GM12878 (cell line): ENCODE data around the gene STPG3. TPM values are rescaled to one million over a fixed set of nuclear protein-coding genes. Genes with fewer than 3 reads are reported as not detected.

Experiments used
- ATAC-seq: fragments of 200-7000 bp; cut with Tn5 transposase; 3 replicates; pipeline ENCODE4 v1.9.1; 2020; ENCODE audit warnings: mild to moderate bottlenecking, moderate library complexity
- BruUV-seq: library from RNA; stranded (reverse); fragments of 400-500 nt; replicated peaks from 2 replicates; lab custom pipeline; 2021; lab: Mats Ljungman, UMichigan
- CTCF ChIA-PET: fragments of 300-600 bp; sonication (Branson Sonifier 250); formaldehyde crosslinking; extraction: SDS; loops from one replicate; lab custom pipeline; 2021; ENCODE audit warnings: inconsistent platforms; lab: Yijun Ruan, JAX
- POLR2A ChIA-PET: fragments of 350-600 bp; formaldehyde crosslinking; extraction: SDS; loops from one replicate; lab custom pipeline; 2021; ENCODE audit warnings: inconsistent platforms; lab: Charles Lee
- RAD21 ChIA-PET: fragments of 300-600 bp; sonication (Branson Sonifier 250); formaldehyde crosslinking; loops from one replicate; lab custom pipeline; 2023; ENCODE audit warnings: antibody characterized with exemption; ENCODE audit not compliant: unreplicated experiment; lab: Charles Lee
- SMC1A ChIA-PET: fragments of 300-600 bp; sonication (Branson Sonifier 250); formaldehyde crosslinking; loops from one replicate; lab custom pipeline; 2023; ENCODE audit not compliant: unreplicated experiment, uncharacterized antibody; lab: Charles Lee
- DNase-seq: peaks from one replicate; pipeline ENCODE4 v3.0.0-alpha.2; 2011; ENCODE audit warnings: low read depth, low spot score
- FAIRE-seq: peaks from 3 replicates; lab custom pipeline; 2011; peaks lifted over from hg19 to GRCh38; lab: Jason Lieb, UNC
- H2AFZ ChIP-seq: 2 replicates; pipeline ENCODE4 v1.6.0; 2011; ENCODE audit warnings: low read depth, low read length, control low read depth; ENCODE audit not compliant: control insufficient read depth
- H3K27ac ChIP-seq: 2 replicates; pipeline ENCODE4 v1.5.1; 2011; ENCODE audit warnings: control low read depth; ENCODE audit not compliant: control insufficient read depth, insufficient read depth
- H3K27me3 ChIP-seq, 2 experiments: replicated peaks in 1 of 2; 2 replicates each; pipeline versions ENCODE4 v1.6.0 to v1.6.1; 2011; ENCODE audit warnings: low read length in 1 of 2; ENCODE audit not compliant: control insufficient read depth in 2 of 2, insufficient read depth in 2 of 2
- H3K36me3 ChIP-seq, 2 experiments: 2 replicates each; pipeline ENCODE4 v1.5.1; 2011; ENCODE audit warnings: low read length in 1 of 2; ENCODE audit not compliant: control insufficient read depth in 2 of 2, insufficient read depth in 2 of 2
- H3K4me1 ChIP-seq: 2 replicates; pipeline ENCODE4 v1.6.1; 2011; ENCODE audit warnings: mild to moderate bottlenecking, low read length, moderate library complexity, mixed read lengths; ENCODE audit not compliant: control insufficient read depth, insufficient read depth
- H3K4me2 ChIP-seq: 2 replicates; pipeline ENCODE4 v1.6.0; 2011; ENCODE audit warnings: control low read depth; ENCODE audit not compliant: control insufficient read depth, insufficient read depth
- H3K4me3 ChIP-seq: fragments of 200-600 bp; sonication (generic); 2 replicates; pipeline ENCODE4 v1.5.1; 2016
- H3K79me2 ChIP-seq: 2 replicates; pipeline ENCODE4 v1.6.0; 2011; ENCODE audit warnings: low read length; ENCODE audit not compliant: control insufficient read depth, insufficient read depth
- H3K9ac ChIP-seq: 2 replicates; pipeline ENCODE4 v1.8.0; 2011; ENCODE audit warnings: low read length, control low read depth, mixed read lengths; ENCODE audit not compliant: control insufficient read depth, insufficient read depth
- H3K9me3 ChIP-seq: replicated peaks from 3 replicates; pipeline ENCODE4 v1.5.1; 2011; ENCODE audit warnings: mild to moderate bottlenecking, low read length; ENCODE audit not compliant: control insufficient read depth, insufficient read depth
- H4K20me1 ChIP-seq: 2 replicates; pipeline ENCODE4 v1.6.0; 2011; ENCODE audit not compliant: control insufficient read depth, insufficient read depth
- CREB1 ChIP-seq: IDR thresholded peaks from 2 replicates; pipeline ENCODE4 v1.6.1; 2012; ENCODE audit warnings: low read depth, mild to moderate bottlenecking, inconsistent platforms
- CREM ChIP-seq: IDR thresholded peaks from 2 replicates; pipeline ENCODE4 v1.6.1; 2014; ENCODE audit warnings: antibody characterized with exemption, low read depth
- GABPA ChIP-seq: IDR thresholded peaks from 2 replicates; pipeline ENCODE4 v1.6.1; 2014; ENCODE audit warnings: antibody characterized with exemption, low read depth, mild to moderate bottlenecking, inconsistent platforms
- HCFC1 ChIP-seq: fragments of 150-350 bp; IDR thresholded peaks from 2 replicates; pipeline ENCODE4 v1.6.1; 2014; ENCODE audit warnings: low read length
- NFYB ChIP-seq: IDR thresholded peaks from 2 replicates; pipeline ENCODE4 v1.6.1; 2011; ENCODE audit warnings: low read depth, mild to moderate bottlenecking, low read length, improper control_type of control experiment, moderate library complexity; ENCODE audit not compliant: insufficient read depth
- NR2F1 ChIP-seq: fragments of 450-650 bp; conservative IDR thresholded peaks from 2 replicates; pipeline ENCODE4 v1.6.1; 2017; ENCODE audit warnings: mild to moderate bottlenecking
- RAD51 ChIP-seq: fragments of 450-650 bp; IDR thresholded peaks from 2 replicates; pipeline ENCODE4 v1.6.1; 2016; ENCODE audit warnings: moderate library complexity, mild to moderate bottlenecking, inconsistent platforms
- SMARCA5 ChIP-seq: fragments of 450-650 bp; IDR thresholded peaks from 2 replicates; pipeline ENCODE4 v1.6.1; 2017; ENCODE audit warnings: mild to moderate bottlenecking
- TCF7 ChIP-seq: IDR thresholded peaks from 2 replicates; pipeline ENCODE4 v1.6.1; 2014; ENCODE audit warnings: antibody characterized with exemption, borderline replicate concordance
- ZBED1 ChIP-seq: IDR thresholded peaks from 2 replicates; pipeline ENCODE4 v1.6.1; 2016; ENCODE audit warnings: borderline replicate concordance
- WGBS: methylation state at CpG from one replicate; pipeline ENCODE4 v1.1.6; 2016; ENCODE audit warnings: low lambda C conversion rate; ENCODE audit not compliant: insufficient replicate concordance, insufficient coverage; ENCODE audit errors: missing lambda C conversion rate; 5-methylcytosine and 5-hydroxymethylcytosine counted together
- in situ Hi-C: fragments of 300-500 bp; cut with MboI; formaldehyde crosslinking; loops from 9 replicates; pipeline ENCODE4 v1.14.3; 2018; ENCODE audit warnings: mixed read lengths
- intact Hi-C: fragments of 100-400 bp; cut with micrococcal nuclease; formaldehyde crosslinking; loops from one replicate; pipeline ENCODE4 v1.14.2; 2022; ENCODE audit not compliant: unreplicated experiment
- polyA plus RNA-seq, 11 experiments: library from polyadenylated mRNA; depleted of rRNA in 4 of 11; unstranded in 6 of 11; stranded (reverse) in 5 of 11; fragments of >200 nt; fragmentation: Nextera tagmentation in 4 of 11; fragmentation: Illumina TruSeq in 1 of 11; extraction: Ambion mirVana in 4 of 11; extraction: Trizol in 1 of 11; gene quantifications; 1 replicate in 1 of 11; 2 replicates in 10 of 11; pipeline versions ENCODE4 v1.2.1 to v1.2.3, GENCODE V29; 2011 to 2016; ENCODE audit warnings: inconsistent platforms in 2 of 11, missing spikeins in 2 of 11, low read depth in 1 of 11
- total RNA-seq, 4 experiments: library from RNA; depleted of rRNA in 3 of 4; stranded (reverse); fragments of >200 nt in 3 of 4; fragmentation: Illumina TruSeq in 1 of 4; extraction: Trizol in 1 of 4; gene quantifications; 2 replicates each; pipeline versions ENCODE4 v1.2.1 to v1.2.3, GENCODE V29; 2013 to 2021
- TF ChIP-seq, protein P1 (sequence below): fragments of 450-650 bp; IDR thresholded peaks from 2 replicates; pipeline ENCODE4 v1.6.1; 2017; ENCODE audit warnings: mild to moderate bottlenecking
- TF ChIP-seq, protein P2 (sequence below): fragments of 450-650 bp; conservative IDR thresholded peaks from 2 replicates; pipeline ENCODE4 v1.6.1; 2017; ENCODE audit warnings: mild to moderate bottlenecking, moderate library complexity
- TF ChIP-seq, protein P3 (sequence below): fragments of 450-650 bp; IDR thresholded peaks from 2 replicates; pipeline ENCODE4 v1.6.1; 2017; ENCODE audit warnings: mild to moderate bottlenecking, moderate library complexity
- TF ChIP-seq, protein P4 (sequence below): IDR thresholded peaks from 2 replicates; pipeline ENCODE4 v1.6.1; 2011; ENCODE audit warnings: borderline replicate concordance, low read depth, mild to moderate bottlenecking, moderate library complexity, mixed read lengths, low read length; ENCODE audit not compliant: insufficient read depth; ENCODE audit errors: extremely low read length

The STPG3 gene
- total and polyA plus RNA-seq, 10 of the 15 experiments (the other 5 are each of a cell fraction or from before 2014, with no cell fraction given), result not detected

DNA sequence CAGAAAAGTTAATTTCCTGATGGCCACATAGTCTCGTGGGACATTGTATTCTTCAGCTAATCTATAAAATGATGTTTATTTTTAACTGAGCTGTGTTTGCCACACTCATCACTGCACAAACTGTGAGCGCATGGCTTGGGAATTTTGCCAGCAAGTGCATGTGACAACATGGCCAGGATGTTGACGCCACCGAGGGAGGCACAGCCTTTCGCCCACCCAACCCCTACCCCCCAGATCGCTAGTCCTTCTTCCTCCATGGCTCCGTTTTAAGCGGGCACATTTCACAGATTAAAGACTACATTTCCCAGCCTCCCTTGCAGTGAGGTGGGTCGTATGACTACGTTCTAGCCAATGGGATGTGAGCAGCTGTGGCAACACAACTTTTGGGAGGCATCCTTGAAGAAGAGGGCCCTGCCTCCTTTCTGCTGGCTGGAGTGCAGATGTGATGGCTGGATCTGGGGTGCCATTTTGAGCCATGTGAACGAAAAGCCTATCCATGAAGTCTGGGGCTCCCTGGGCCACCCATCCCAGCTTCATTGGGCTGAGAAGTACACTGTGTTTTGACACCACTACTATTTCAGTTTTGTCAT lies 43.1 kb downstream of the STPG3 start:
- in situ Hi-C loops, result loop anchor here (5.0 kb wide), 3 partner anchors 113 to 233 kb away; no protein-coding TSS in a partner anchor
- BruUV-seq, result no TSS peak
- CTCF ChIA-PET, result interaction anchor here (0.7 kb wide), 2 partner anchors 114 to 151 kb away, joined by 3 to 5 read pairs; no protein-coding TSS in a partner anchor
- no peaks in the 10 kb centered on the region for H3K36me3 ChIP-seq
- POLR2A ChIA-PET, result no interaction called here
- peaks cover 2% of the 10 kb centered on the region; the same call in 2 of the 3 replicates for H3K9me3 ChIP-seq
- H3K79me2 ChIP-seq, result no peaks in the 10 kb centered on the region
- H3K27me3 ChIP-seq, result no peaks in the 10 kb centered on the region; a peak in 1 of 4 replicates
- ATAC-seq, result peak; percentile 77
- WGBS, result 10% methylated on average over 11 of the region's 11 CpGs
- RAD21 ChIA-PET, result no interaction called here
- no peak overlapping the region for H3K27ac ChIP-seq
- H3K4me3 ChIP-seq, result no peak overlapping the region
- H3K9ac ChIP-seq, result no peak overlapping the region
- H4K20me1 ChIP-seq, result no peaks in the 10 kb centered on the region
- no peak for FAIRE-seq
- no peak for DNase-seq
- no peak overlapping the region for H3K4me2 ChIP-seq
- no peak overlapping the region for H2AFZ ChIP-seq
- SMC1A ChIA-PET, result interaction anchor here (0.6 kb wide), 1 partner anchor 148 kb away, joined by 3 read pairs; no protein-coding TSS in a partner anchor
- intact Hi-C loops, result loop anchor here (2.0 to 10.0 kb wide), 2 partner anchors 151 to 231 kb away; no protein-coding TSS in a partner anchor
- H3K4me1 ChIP-seq, result peaks cover 7% of the 10 kb centered on the region
- TF ChIP-seq CREM, result peak; percentile 25; the same call in 1 of the 2 replicates
- TF ChIP-seq SMARCA5, result peak; percentile 69
- TF ChIP-seq, protein P1, sequence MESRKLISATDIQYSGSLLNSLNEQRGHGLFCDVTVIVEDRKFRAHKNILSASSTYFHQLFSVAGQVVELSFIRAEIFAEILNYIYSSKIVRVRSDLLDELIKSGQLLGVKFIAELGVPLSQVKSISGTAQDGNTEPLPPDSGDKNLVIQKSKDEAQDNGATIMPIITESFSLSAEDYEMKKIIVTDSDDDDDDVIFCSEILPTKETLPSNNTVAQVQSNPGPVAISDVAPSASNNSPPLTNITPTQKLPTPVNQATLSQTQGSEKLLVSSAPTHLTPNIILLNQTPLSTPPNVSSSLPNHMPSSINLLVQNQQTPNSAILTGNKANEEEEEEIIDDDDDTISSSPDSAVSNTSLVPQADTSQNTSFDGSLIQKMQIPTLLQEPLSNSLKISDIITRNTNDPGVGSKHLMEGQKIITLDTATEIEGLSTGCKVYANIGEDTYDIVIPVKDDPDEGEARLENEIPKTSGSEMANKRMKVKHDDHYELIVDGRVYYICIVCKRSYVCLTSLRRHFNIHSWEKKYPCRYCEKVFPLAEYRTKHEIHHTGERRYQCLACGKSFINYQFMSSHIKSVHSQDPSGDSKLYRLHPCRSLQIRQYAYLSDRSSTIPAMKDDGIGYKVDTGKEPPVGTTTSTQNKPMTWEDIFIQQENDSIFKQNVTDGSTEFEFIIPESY, result no peak
- TF ChIP-seq GABPA, result no peak
- peak; percentile 75 for TF ChIP-seq HCFC1
- TF ChIP-seq, protein P2, sequence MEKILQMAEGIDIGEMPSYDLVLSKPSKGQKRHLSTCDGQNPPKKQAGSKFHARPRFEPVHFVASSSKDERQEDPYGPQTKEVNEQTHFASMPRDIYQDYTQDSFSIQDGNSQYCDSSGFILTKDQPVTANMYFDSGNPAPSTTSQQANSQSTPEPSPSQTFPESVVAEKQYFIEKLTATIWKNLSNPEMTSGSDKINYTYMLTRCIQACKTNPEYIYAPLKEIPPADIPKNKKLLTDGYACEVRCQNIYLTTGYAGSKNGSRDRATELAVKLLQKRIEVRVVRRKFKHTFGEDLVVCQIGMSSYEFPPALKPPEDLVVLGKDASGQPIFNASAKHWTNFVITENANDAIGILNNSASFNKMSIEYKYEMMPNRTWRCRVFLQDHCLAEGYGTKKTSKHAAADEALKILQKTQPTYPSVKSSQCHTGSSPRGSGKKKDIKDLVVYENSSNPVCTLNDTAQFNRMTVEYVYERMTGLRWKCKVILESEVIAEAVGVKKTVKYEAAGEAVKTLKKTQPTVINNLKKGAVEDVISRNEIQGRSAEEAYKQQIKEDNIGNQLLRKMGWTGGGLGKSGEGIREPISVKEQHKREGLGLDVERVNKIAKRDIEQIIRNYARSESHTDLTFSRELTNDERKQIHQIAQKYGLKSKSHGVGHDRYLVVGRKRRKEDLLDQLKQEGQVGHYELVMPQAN, result no peak
- TF ChIP-seq CREB1, result no peak
- TF ChIP-seq, protein P3, sequence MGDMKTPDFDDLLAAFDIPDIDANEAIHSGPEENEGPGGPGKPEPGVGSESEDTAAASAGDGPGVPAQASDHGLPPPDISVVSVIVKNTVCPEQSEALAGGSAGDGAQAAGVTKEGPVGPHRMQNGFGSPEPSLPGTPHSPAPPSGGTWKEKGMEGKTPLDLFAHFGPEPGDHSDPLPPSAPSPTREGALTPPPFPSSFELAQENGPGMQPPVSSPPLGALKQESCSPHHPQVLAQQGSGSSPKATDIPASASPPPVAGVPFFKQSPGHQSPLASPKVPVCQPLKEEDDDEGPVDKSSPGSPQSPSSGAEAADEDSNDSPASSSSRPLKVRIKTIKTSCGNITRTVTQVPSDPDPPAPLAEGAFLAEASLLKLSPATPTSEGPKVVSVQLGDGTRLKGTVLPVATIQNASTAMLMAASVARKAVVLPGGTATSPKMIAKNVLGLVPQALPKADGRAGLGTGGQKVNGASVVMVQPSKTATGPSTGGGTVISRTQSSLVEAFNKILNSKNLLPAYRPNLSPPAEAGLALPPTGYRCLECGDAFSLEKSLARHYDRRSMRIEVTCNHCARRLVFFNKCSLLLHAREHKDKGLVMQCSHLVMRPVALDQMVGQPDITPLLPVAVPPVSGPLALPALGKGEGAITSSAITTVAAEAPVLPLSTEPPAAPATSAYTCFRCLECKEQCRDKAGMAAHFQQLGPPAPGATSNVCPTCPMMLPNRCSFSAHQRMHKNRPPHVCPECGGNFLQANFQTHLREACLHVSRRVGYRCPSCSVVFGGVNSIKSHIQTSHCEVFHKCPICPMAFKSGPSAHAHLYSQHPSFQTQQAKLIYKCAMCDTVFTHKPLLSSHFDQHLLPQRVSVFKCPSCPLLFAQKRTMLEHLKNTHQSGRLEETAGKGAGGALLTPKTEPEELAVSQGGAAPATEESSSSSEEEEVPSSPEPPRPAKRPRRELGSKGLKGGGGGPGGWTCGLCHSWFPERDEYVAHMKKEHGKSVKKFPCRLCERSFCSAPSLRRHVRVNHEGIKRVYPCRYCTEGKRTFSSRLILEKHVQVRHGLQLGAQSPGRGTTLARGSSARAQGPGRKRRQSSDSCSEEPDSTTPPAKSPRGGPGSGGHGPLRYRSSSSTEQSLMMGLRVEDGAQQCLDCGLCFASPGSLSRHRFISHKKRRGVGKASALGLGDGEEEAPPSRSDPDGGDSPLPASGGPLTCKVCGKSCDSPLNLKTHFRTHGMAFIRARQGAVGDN, result no peak
- no peak for TF ChIP-seq RAD51
- TF ChIP-seq, protein P4, sequence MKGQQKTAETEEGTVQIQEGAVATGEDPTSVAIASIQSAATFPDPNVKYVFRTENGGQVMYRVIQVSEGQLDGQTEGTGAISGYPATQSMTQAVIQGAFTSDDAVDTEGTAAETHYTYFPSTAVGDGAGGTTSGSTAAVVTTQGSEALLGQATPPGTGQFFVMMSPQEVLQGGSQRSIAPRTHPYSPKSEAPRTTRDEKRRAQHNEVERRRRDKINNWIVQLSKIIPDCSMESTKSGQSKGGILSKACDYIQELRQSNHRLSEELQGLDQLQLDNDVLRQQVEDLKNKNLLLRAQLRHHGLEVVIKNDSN, result peak; percentile 57
- no peak for TF ChIP-seq TCF7
- no peak for TF ChIP-seq NR2F1
- TF ChIP-seq NFYB, result peak; percentile 56; the same call in 1 of the 2 replicates
- TF ChIP-seq ZBED1, result no peak
